HG03442 (cell line): ENCODE data around the gene PLCG1.

ENCODE experiments used
- ATAC-seq: cut with Tn5 transposase; IDR thresholded peaks from one replicate; pipeline ENCODE4 v1.9.1; 2021; ENCODE audit warnings: mild to moderate bottlenecking, moderate library complexity; ENCODE audit not compliant: unreplicated experiment

The PLCG1 gene

GRCh38 chr20:41178495-41178894 lies 41.2 kb downstream of the PLCG1 start:
- ATAC-seq = no peak

GRCh38 chr20:41178904-41179432 lies 41.6 kb downstream of the PLCG1 start:
- no peak for ATAC-seq

- no peak for ATAC-seq
These were observed 42.6 kb downstream of the PLCG1 start for GRCh38 chr20:41179961-41180360.

- no peak for ATAC-seq
These were observed 43.4 kb downstream of the PLCG1 start for GRCh38 chr20:41180599-41181333.

GRCh38 chr20:41181567-41181966 lies 44.2 kb downstream of the PLCG1 start:
- no peak for ATAC-seq

- ATAC-seq = no peak
These were observed 45.2 kb downstream of the PLCG1 start for GRCh38 chr20:41182296-41183212.

- ATAC-seq = no peak
These were observed 46.0 kb downstream of the PLCG1 start for GRCh38 chr20:41183391-41183790.

- ATAC-seq = no peak
These were observed 46.5 kb downstream of the PLCG1 start for GRCh38 chr20:41183831-41184230.

GRCh38 chr20:41185013-41185757 lies 47.8 kb downstream of the PLCG1 start:
- ATAC-seq = no peak

GRCh38 chr20:41187668-41188067 lies 50.3 kb downstream of the PLCG1 start:
- no peak for ATAC-seq

GRCh38 chr20:41191562-41192500 lies 54.5 kb downstream of the PLCG1 start:
- no peak for ATAC-seq

- ATAC-seq = no peak
These were observed 55.2 kb downstream of the PLCG1 start for GRCh38 chr20:41192575-41192974.

- ATAC-seq = no peak
These were observed 59.4 kb downstream of the PLCG1 start for GRCh38 chr20:41196653-41197225.

- ATAC-seq = no peak
These were observed 61.1 kb downstream of the PLCG1 start for GRCh38 chr20:41198443-41198842.

GRCh38 chr20:41200446-41201202 lies 63.3 kb downstream of the PLCG1 start:
- ATAC-seq = no peak

GRCh38 chr20:41201760-41202159 lies 64.4 kb downstream of the PLCG1 start:
- ATAC-seq = no peak

GRCh38 chr20:41202426-41202825 lies 65.1 kb downstream of the PLCG1 start:
- no peak for ATAC-seq

GRCh38 chr20:41203660-41204059 lies 66.3 kb downstream of the PLCG1 start:
- ATAC-seq = no peak
